ENCODE data around the gene RUFY1. TPM values are rescaled to one million over a fixed set of nuclear protein-coding genes. Genes with fewer than 3 reads are reported as not detected.
A peak's percentile ranks its signal among the peaks of the same experiment; 100 is the strongest.

The RUFY1 gene
- total and polyA plus RNA-seq, 2 of the 13 experiments (the other 11 are each of a cell fraction or from before 2014, with no cell fraction given) = 19.9 to 31.9 TPM

DNA sequence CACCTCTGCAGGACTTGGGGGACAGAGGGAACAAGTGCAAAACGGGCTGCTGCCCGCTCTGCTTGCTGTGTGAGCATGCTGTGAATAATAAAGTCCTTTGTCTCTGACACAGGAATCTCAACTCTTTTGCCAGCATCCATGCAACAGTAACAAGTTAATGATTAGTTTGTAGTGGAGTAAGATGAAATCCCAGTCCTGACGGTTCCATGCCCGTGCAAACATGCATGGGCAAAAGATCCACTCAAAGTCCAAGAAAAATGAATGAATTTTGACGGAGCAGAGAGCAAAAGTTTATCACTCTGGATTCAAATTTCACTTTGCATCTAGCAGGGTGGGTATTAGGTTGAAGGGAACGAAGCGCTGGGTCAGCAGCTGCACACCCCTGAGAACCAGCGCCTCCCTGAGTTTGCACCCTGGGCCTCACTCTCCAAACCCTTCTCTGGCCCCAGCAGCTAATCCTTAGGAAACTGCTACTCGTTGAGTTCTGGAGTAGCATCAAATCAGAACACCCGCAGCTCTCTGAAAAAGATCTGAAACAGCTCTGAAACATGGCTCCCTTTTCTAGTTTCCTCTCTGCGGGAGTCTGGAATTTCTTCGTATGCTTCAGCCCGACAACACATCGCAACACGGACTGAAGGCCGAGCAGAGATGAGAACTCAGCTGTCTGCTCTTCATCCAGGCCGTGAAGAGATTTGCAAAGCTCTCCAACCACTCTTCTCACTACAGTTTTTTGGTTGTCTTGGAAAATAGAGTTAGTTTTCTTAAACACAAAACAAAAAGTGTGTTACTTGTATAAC is 45.6 kb upstream of the RUFY1 start (continued):
- TF ChIP-seq ZNF615 (CRISPR knock-in tag; IDR thresholded peaks at IDR 0.05; ENCODE audit: borderline replicate concordance) (no peak), ZNF777 (CRISPR knock-in tag; IDR thresholded peaks at IDR 0.05) (no peak), ZNF256 (CRISPR knock-in tag; conservative IDR thresholded peaks at IDR 0.05) (no peak), KDM2A (CRISPR knock-in tag; IDR thresholded peaks at IDR 0.05; ENCODE audit: borderline replicate concordance, low read depth) (no peak), ZSCAN12 (CRISPR knock-in tag; IDR thresholded peaks at IDR 0.05) (no peak), HMG20A (CRISPR knock-in tag; IDR thresholded peaks at IDR 0.05; ENCODE audit: borderline replicate concordance) (peak; percentile 27; the same call in 1 of the 2 replicates), RCOR2 (CRISPR knock-in tag; IDR thresholded peaks at IDR 0.05) (peak; percentile 70; the same call in 1 of the 2 replicates)
- TF ChIP-seq, protein P1, sequence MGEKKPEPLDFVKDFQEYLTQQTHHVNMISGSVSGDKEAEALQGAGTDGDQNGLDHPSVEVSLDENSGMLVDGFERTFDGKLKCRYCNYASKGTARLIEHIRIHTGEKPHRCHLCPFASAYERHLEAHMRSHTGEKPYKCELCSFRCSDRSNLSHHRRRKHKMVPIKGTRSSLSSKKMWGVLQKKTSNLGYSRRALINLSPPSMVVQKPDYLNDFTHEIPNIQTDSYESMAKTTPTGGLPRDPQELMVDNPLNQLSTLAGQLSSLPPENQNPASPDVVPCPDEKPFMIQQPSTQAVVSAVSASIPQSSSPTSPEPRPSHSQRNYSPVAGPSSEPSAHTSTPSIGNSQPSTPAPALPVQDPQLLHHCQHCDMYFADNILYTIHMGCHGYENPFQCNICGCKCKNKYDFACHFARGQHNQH (CRISPR knock-in tag; IDR thresholded peaks at IDR 0.05) = 0 out of 2 replicates have a peak, but pooled peaks have one; percentile 51
- TF ChIP-seq, protein P2, sequence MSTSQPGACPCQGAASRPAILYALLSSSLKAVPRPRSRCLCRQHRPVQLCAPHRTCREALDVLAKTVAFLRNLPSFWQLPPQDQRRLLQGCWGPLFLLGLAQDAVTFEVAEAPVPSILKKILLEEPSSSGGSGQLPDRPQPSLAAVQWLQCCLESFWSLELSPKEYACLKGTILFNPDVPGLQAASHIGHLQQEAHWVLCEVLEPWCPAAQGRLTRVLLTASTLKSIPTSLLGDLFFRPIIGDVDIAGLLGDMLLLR (CRISPR knock-in tag; IDR thresholded peaks at IDR 0.05) = no peak
- TF ChIP-seq, protein P3, sequence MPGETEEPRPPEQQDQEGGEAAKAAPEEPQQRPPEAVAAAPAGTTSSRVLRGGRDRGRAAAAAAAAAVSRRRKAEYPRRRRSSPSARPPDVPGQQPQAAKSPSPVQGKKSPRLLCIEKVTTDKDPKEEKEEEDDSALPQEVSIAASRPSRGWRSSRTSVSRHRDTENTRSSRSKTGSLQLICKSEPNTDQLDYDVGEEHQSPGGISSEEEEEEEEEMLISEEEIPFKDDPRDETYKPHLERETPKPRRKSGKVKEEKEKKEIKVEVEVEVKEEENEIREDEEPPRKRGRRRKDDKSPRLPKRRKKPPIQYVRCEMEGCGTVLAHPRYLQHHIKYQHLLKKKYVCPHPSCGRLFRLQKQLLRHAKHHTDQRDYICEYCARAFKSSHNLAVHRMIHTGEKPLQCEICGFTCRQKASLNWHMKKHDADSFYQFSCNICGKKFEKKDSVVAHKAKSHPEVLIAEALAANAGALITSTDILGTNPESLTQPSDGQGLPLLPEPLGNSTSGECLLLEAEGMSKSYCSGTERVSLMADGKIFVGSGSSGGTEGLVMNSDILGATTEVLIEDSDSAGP (CRISPR knock-in tag; IDR thresholded peaks at IDR 0.05; ENCODE audit: borderline replicate concordance) = no peak
- TF ChIP-seq, protein P4, sequence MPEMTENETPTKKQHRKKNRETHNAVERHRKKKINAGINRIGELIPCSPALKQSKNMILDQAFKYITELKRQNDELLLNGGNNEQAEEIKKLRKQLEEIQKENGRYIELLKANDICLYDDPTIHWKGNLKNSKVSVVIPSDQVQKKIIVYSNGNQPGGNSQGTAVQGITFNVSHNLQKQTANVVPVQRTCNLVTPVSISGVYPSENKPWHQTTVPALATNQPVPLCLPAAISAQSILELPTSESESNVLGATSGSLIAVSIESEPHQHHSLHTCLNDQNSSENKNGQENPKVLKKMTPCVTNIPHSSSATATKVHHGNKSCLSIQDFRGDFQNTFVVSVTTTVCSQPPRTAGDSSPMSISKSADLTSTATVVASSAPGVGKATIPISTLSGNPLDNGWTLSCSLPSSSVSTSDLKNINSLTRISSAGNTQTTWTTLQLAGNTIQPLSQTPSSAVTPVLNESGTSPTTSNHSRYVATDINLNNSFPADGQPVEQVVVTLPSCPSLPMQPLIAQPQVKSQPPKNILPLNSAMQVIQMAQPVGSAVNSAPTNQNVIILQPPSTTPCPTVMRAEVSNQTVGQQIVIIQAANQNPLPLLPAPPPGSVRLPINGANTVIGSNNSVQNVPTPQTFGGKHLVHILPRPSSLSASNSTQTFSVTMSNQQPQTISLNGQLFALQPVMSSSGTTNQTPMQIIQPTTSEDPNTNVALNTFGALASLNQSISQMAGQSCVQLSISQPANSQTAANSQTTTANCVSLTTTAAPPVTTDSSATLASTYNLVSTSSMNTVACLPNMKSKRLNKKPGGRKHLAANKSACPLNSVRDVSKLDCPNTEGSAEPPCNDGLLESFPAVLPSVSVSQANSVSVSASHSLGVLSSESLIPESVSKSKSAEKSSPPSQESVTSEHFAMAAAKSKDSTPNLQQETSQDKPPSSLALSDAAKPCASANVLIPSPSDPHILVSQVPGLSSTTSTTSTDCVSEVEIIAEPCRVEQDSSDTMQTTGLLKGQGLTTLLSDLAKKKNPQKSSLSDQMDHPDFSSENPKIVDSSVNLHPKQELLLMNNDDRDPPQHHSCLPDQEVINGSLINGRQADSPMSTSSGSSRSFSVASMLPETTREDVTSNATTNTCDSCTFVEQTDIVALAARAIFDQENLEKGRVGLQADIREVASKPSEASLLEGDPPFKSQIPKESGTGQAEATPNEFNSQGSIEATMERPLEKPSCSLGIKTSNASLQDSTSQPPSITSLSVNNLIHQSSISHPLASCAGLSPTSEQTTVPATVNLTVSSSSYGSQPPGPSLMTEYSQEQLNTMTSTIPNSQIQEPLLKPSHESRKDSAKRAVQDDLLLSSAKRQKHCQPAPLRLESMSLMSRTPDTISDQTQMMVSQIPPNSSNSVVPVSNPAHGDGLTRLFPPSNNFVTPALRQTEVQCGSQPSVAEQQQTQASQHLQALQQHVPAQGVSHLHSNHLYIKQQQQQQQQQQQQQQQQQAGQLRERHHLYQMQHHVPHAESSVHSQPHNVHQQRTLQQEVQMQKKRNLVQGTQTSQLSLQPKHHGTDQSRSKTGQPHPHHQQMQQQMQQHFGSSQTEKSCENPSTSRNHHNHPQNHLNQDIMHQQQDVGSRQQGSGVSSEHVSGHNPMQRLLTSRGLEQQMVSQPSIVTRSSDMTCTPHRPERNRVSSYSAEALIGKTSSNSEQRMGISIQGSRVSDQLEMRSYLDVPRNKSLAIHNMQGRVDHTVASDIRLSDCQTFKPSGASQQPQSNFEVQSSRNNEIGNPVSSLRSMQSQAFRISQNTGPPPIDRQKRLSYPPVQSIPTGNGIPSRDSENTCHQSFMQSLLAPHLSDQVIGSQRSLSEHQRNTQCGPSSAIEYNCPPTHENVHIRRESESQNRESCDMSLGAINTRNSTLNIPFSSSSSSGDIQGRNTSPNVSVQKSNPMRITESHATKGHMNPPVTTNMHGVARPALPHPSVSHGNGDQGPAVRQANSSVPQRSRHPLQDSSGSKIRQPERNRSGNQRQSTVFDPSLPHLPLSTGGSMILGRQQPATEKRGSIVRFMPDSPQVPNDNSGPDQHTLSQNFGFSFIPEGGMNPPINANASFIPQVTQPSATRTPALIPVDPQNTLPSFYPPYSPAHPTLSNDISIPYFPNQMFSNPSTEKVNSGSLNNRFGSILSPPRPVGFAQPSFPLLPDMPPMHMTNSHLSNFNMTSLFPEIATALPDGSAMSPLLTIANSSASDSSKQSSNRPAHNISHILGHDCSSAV (CRISPR knock-in tag; IDR thresholded peaks at IDR 0.05; ENCODE audit: borderline replicate concordance) = no peak
- TF ChIP-seq, protein P5, sequence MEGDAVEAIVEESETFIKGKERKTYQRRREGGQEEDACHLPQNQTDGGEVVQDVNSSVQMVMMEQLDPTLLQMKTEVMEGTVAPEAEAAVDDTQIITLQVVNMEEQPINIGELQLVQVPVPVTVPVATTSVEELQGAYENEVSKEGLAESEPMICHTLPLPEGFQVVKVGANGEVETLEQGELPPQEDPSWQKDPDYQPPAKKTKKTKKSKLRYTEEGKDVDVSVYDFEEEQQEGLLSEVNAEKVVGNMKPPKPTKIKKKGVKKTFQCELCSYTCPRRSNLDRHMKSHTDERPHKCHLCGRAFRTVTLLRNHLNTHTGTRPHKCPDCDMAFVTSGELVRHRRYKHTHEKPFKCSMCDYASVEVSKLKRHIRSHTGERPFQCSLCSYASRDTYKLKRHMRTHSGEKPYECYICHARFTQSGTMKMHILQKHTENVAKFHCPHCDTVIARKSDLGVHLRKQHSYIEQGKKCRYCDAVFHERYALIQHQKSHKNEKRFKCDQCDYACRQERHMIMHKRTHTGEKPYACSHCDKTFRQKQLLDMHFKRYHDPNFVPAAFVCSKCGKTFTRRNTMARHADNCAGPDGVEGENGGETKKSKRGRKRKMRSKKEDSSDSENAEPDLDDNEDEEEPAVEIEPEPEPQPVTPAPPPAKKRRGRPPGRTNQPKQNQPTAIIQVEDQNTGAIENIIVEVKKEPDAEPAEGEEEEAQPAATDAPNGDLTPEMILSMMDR (CRISPR knock-in tag; IDR thresholded peaks at IDR 0.05) = peak; percentile 52
- TF ChIP-seq, protein P6, sequence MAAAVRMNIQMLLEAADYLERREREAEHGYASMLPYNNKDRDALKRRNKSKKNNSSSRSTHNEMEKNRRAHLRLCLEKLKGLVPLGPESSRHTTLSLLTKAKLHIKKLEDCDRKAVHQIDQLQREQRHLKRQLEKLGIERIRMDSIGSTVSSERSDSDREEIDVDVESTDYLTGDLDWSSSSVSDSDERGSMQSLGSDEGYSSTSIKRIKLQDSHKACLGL (CRISPR knock-in tag; IDR thresholded peaks at IDR 0.05) = no peak
